ENCODE measurements around the gene CLN5.

Gene CLN5

GRCh38 chr13:76993021-76993420 lies 1.1 kb downstream of the CLN5 start:
- peaks cover 12% of the 10 kb centered on the region for H3K4me1 ChIP-seq (ENCODE audit: low read length)
- H3K79me2 ChIP-seq (ENCODE audit: low read length): peaks cover 21% of the 10 kb centered on the region
- H3K9me3 ChIP-seq (ENCODE audit: insufficient read depth, low read length): no peaks in the 10 kb centered on the region
- peak overlapping the region; percentile 84 for H3K4me3 ChIP-seq (ENCODE audit: low read length)
- no peak overlapping the region for H3K27ac ChIP-seq (ENCODE audit: low read length)
- H3K27me3 ChIP-seq (ENCODE audit: low read depth, low read length): no peaks in the 10 kb centered on the region
- H3K9ac ChIP-seq (ENCODE audit: low read length): peak overlapping the region; percentile 93
- TF ChIP-seq CTCF (IDR thresholded peaks at IDR 0.05; ENCODE audit: low read depth, low read length) (no peak), EZH2phosphoT487 (IDR thresholded peaks at IDR 0.05; ENCODE audit: low read depth) (no peak)
- H3K4me2 ChIP-seq (ENCODE audit: low read length): peak overlapping the region; percentile 76
- no peaks in the 10 kb centered on the region for H4K20me1 ChIP-seq (ENCODE audit: insufficient read depth, low read length)
- 0 out of 2 replicates have a peak overlapping the region, but pooled peaks have one; percentile 90 for H2AFZ ChIP-seq (ENCODE audit: low read depth, low read length)
- peaks cover 22% of the 10 kb centered on the region for H3K36me3 ChIP-seq (replicated peaks; ENCODE audit: low read depth, low read length)

- H3K36me3 ChIP-seq (replicated peaks; ENCODE audit: low read depth, low read length): peaks cover 27% of the 10 kb centered on the region
- H3K27me3 ChIP-seq (ENCODE audit: low read depth, low read length): no peaks in the 10 kb centered on the region
- no peaks in the 10 kb centered on the region for H4K20me1 ChIP-seq (ENCODE audit: insufficient read depth, low read length)
- peaks cover 12% of the 10 kb centered on the region for H3K4me1 ChIP-seq (ENCODE audit: low read length)
- H3K9ac ChIP-seq (ENCODE audit: low read length): no peak overlapping the region
- H2AFZ ChIP-seq (ENCODE audit: low read depth, low read length): no peak overlapping the region
- no peaks in the 10 kb centered on the region for H3K9me3 ChIP-seq (ENCODE audit: insufficient read depth, low read length)
- peaks cover 21% of the 10 kb centered on the region for H3K79me2 ChIP-seq (ENCODE audit: low read length)
- H3K4me3 ChIP-seq (ENCODE audit: low read length): peak overlapping the region; percentile 84; the same call in 1 of the 2 replicates
- no peak for TF ChIP-seq CTCF (IDR thresholded peaks at IDR 0.05; ENCODE audit: low read depth, low read length)
- no peak for TF ChIP-seq EZH2phosphoT487 (IDR thresholded peaks at IDR 0.05; ENCODE audit: low read depth)
- H3K4me2 ChIP-seq (ENCODE audit: low read length): peak overlapping the region; percentile 76
- no peak overlapping the region for H3K27ac ChIP-seq (ENCODE audit: low read length)
Observed at GRCh38 chr13:76993473-76993872, 1.6 kb downstream of the CLN5 start.

- no peaks in the 10 kb centered on the region for H3K9me3 ChIP-seq (ENCODE audit: insufficient read depth, low read length)
- H3K4me3 ChIP-seq (ENCODE audit: low read length): no peak overlapping the region
- no peaks in the 10 kb centered on the region for H3K27me3 ChIP-seq (ENCODE audit: low read depth, low read length)
- no peak overlapping the region for H2AFZ ChIP-seq (ENCODE audit: low read depth, low read length)
- H3K79me2 ChIP-seq (ENCODE audit: low read length): peaks cover 21% of the 10 kb centered on the region
- no peak overlapping the region for H3K4me2 ChIP-seq (ENCODE audit: low read length)
- H4K20me1 ChIP-seq (ENCODE audit: insufficient read depth, low read length): no peaks in the 10 kb centered on the region
- no peak overlapping the region for H3K27ac ChIP-seq (ENCODE audit: low read length)
- H3K4me1 ChIP-seq (ENCODE audit: low read length): peaks cover 12% of the 10 kb centered on the region
- peaks cover 34% of the 10 kb centered on the region for H3K36me3 ChIP-seq (replicated peaks; ENCODE audit: low read depth, low read length)
- TF ChIP-seq CTCF (IDR thresholded peaks at IDR 0.05; ENCODE audit: low read depth, low read length) (no peak), EZH2phosphoT487 (IDR thresholded peaks at IDR 0.05; ENCODE audit: low read depth) (no peak)
- H3K9ac ChIP-seq (ENCODE audit: low read length): no peak overlapping the region
Observed at GRCh38 chr13:76994281-76994680, 2.4 kb downstream of the CLN5 start.

GRCh38 chr13:77000475-77000874 lies 8.6 kb downstream of the CLN5 start:
- H3K4me3 ChIP-seq (ENCODE audit: low read length): no peak overlapping the region
- H3K79me2 ChIP-seq (ENCODE audit: low read length): no peaks in the 10 kb centered on the region
- no peak overlapping the region for H3K9ac ChIP-seq (ENCODE audit: low read length)
- no peaks in the 10 kb centered on the region for H4K20me1 ChIP-seq (ENCODE audit: insufficient read depth, low read length)
- no peaks in the 10 kb centered on the region for H3K9me3 ChIP-seq (ENCODE audit: insufficient read depth, low read length)
- H3K4me2 ChIP-seq (ENCODE audit: low read length): no peak overlapping the region
- H2AFZ ChIP-seq (ENCODE audit: low read depth, low read length): no peak overlapping the region
- H3K27ac ChIP-seq (ENCODE audit: low read length): no peak overlapping the region
- TF ChIP-seq CTCF (IDR thresholded peaks at IDR 0.05; ENCODE audit: low read depth, low read length) (no peak), EZH2phosphoT487 (IDR thresholded peaks at IDR 0.05; ENCODE audit: low read depth) (no peak)
- no peaks in the 10 kb centered on the region for H3K27me3 ChIP-seq (ENCODE audit: low read depth, low read length)
- H3K36me3 ChIP-seq (replicated peaks; ENCODE audit: low read depth, low read length): peaks cover 40% of the 10 kb centered on the region
- no peaks in the 10 kb centered on the region for H3K4me1 ChIP-seq (ENCODE audit: low read length)

All from OCI-LY3 (cell line).